ENCODE data around the gene GPD1. TPM values are rescaled to one million over a fixed set of nuclear protein-coding genes. Genes with fewer than 3 reads are reported as not detected.

The GPD1 gene
- total and polyA plus RNA-seq, 9 of the 15 experiments (the other 6 are each of a cell fraction or from before 2014, with no cell fraction given): 0.13 to 1.00 (median 0.55) TPM

DNA sequence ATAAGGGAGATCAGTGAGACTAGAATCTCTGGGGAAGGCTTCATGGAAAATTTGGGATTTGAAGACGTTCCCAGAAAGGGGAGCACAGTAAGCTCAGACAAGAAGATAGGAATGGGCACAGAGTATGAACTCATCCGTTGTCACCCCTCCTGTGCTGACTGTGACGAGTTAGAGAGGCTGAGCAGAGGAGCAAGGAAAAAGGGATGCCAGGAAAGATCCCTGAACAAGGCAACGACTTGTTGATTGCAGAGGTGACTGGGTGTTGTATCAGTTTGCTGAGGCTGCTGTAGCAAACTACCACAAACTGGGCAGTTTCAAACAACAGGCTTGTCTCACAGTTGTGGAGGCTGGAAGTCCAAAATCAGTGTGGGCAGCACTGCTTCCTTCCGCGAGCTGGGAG is 5.9 kb upstream of the GPD1 start:
- no peaks in the 10 kb centered on the region for H3K79me2 ChIP-seq (ENCODE audit: control insufficient read depth, insufficient read depth, low read length)
- 92% methylated on average over 6 of the region's 6 CpGs for WGBS (ENCODE audit: insufficient coverage, low coverage, missing lambda C conversion rate)
- no peaks in the 10 kb centered on the region for H4K20me1 ChIP-seq (replicated peaks; ENCODE audit: control insufficient read depth, insufficient read depth, low read length)
- H3K27me3 ChIP-seq (ENCODE audit: control insufficient read depth in 2 of 2, insufficient read depth in 2 of 2, low read length in 2 of 2): no peaks in the 10 kb centered on the region
- in situ Hi-C loops (cut with MboI) (no loop called here), intact Hi-C loops (cut with micrococcal nuclease) (no loop called here)
- H3K36me3 ChIP-seq (ENCODE audit: control insufficient read depth, insufficient read depth, low read length): peaks cover 73% of the 10 kb centered on the region
- no TSS peak for BruUV-seq (replicated peaks)
- no peaks in the 10 kb centered on the region for H3K9me1 ChIP-seq (ENCODE audit: control insufficient read depth, insufficient read depth, low read length)
- TF ChIP-seq MYNN (IDR thresholded peaks at IDR 0.05) (no peak), MYNN (CRISPR knock-in tag; IDR thresholded peaks at IDR 0.05) (no peak), CBX1 (IDR thresholded peaks at IDR 0.05; ENCODE audit: low read depth) (no peak), ZBTB7A (IDR thresholded peaks at IDR 0.05; ENCODE audit: borderline replicate concordance, control insufficient read depth, low read depth, low read length) (no peak), BRD9 (IDR thresholded peaks at IDR 0.05; ENCODE audit: low read depth, partially characterized antibody) (no peak), BACH1 (tag; IDR thresholded peaks at IDR 0.05) (no peak), ZNF212 (CRISPR knock-in tag; IDR thresholded peaks at IDR 0.05) (no peak), NFE2L1 (tag; IDR thresholded peaks at IDR 0.05; ENCODE audit: borderline replicate concordance, low read depth) (no peak), TSC22D4 (tag; IDR thresholded peaks at IDR 0.05) (no peak), ZKSCAN3 (CRISPR knock-in tag; IDR thresholded peaks at IDR 0.05) (no peak), RFX5 (IDR thresholded peaks at IDR 0.05; ENCODE audit: low read depth, low read length) (no peak), SIN3A (IDR thresholded peaks at IDR 0.05; ENCODE audit: borderline replicate concordance in 2 of 2, control insufficient read depth in 1 of 2, low read depth in 2 of 2, low read length in 2 of 2) (no peak)
- TF ChIP-seq, protein P1, sequence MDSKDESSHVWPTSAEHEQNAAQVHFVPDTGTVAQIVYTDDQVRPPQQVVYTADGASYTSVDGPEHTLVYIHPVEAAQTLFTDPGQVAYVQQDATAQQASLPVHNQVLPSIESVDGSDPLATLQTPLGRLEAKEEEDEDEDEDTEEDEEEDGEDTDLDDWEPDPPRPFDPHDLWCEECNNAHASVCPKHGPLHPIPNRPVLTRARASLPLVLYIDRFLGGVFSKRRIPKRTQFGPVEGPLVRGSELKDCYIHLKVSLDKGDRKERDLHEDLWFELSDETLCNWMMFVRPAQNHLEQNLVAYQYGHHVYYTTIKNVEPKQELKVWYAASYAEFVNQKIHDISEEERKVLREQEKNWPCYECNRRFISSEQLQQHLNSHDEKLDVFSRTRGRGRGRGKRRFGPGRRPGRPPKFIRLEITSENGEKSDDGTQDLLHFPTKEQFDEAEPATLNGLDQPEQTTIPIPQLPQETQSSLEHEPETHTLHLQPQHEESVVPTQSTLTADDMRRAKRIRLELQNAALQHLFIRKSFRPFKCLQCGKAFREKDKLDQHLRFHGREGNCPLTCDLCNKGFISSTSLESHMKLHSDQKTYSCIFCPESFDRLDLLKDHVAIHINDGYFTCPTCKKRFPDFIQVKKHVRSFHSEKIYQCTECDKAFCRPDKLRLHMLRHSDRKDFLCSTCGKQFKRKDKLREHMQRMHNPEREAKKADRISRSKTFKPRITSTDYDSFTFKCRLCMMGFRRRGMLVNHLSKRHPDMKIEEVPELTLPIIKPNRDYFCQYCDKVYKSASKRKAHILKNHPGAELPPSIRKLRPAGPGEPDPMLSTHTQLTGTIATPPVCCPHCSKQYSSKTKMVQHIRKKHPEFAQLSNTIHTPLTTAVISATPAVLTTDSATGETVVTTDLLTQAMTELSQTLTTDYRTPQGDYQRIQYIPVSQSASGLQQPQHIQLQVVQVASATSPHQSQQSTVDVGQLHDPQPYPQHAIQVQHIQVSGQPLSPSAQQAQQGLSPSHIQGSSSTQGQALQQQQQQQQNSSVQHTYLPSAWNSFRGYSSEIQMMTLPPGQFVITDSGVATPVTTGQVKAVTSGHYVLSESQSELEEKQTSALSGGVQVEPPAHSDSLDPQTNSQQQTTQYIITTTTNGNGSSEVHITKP (IDR thresholded peaks at IDR 0.05; ENCODE audit: partially characterized antibody): no peak
- no peak overlapping the region for H3K4me3 ChIP-seq
- POLR2A ChIA-PET: interaction anchor here (0.6 to 3.5 kb wide), 3 partner anchors 13 to 142 kb away, joined by 3 to 16 read pairs (median 4); partner anchors contain the start of genes COX14 and SMARCD1
- H3K27ac ChIP-seq (ENCODE audit: extremely low read depth, low read depth, low read length): no peak overlapping the region
- no peaks in the 10 kb centered on the region for H3K9me3 ChIP-seq (replicated peaks; ENCODE audit: control insufficient read depth, insufficient read depth, low read depth, low read length)
- DNase-seq (ENCODE audit: extremely low read depth in 1 of 4, low spot score in 3 of 4): no peak
- no peak overlapping the region for H2AFZ ChIP-seq (ENCODE audit: low read depth, low read length)
- H3K9ac ChIP-seq (ENCODE audit: insufficient read depth in 1 of 2, low read depth in 2 of 2, low read length in 2 of 2): no peak overlapping the region
- ATAC-seq: no peak
- no peaks in the 10 kb centered on the region; a peak in 1 of 5 replicates for H3K4me1 ChIP-seq (replicated peaks in 1 of 2; ENCODE audit: control insufficient read depth in 2 of 2, insufficient read depth in 2 of 2, low read length in 2 of 2)
- CTCF ChIA-PET (ENCODE audit: low intra/inter-chr PET ratio): no interaction called here
- no peak overlapping the region for H3K4me2 ChIP-seq (ENCODE audit: insufficient read depth, low read length)
- FAIRE-seq: no peak
